ENCODE measurements around the gene FOXP1.
A peak's percentile ranks its signal among the peaks of the same experiment; 100 is the strongest.

Gene FOXP1

GRCh38 chr3:71317749-71318457 is 265.6 kb downstream of the FOXP1 start:
- peak; percentile 55 for DNase-seq

DNA sequence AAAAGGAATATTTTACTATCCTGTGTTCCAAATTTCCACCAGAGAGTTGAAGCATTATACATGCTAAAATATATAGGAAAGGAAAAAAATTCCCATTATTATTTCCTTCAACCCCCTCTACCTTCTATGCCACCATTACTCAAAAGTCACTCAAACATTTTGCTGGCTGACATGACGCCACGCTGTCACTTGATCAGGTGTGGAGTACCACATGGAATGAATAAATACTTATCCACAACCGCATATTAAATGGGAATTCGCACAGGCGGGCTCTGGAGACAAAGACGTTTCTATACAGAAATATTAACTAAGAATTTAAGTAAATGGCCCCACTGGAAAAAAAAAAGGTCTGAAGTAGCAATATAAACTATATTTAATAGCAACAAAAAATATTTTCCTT is 266.4 kb downstream of the FOXP1 start:
- DNase-seq: no peak

- DNase-seq: no peak
Measured at GRCh38 chr3:71316066-71316777, 267.3 kb downstream of the FOXP1 start.

GRCh38 chr3:71315431-71315830 is 268.1 kb downstream of the FOXP1 start:
- DNase-seq: no peak

GRCh38 chr3:71313844-71314243 is 269.7 kb downstream of the FOXP1 start:
- no peak for DNase-seq

DNA sequence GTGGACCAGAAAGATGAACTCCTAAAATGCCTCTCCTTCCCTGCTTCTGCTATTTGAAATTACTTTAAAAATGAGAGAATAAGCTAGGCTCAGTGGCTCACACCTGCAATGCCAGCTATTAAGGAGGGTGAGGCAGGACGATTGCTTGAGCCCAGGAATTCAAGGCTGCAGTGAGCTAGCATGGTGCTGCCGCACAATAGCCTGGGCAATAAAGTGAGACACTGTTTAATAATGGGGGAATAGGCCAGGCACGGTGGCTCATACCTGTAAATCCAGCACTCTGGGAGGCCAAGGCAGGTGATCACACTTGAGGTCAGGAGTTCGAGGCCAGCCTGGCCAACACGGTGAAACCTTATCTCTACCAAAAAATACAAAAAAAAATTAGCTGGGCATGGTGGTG is 271.1 kb downstream of the FOXP1 start:
- DNase-seq: no peak

DNA sequence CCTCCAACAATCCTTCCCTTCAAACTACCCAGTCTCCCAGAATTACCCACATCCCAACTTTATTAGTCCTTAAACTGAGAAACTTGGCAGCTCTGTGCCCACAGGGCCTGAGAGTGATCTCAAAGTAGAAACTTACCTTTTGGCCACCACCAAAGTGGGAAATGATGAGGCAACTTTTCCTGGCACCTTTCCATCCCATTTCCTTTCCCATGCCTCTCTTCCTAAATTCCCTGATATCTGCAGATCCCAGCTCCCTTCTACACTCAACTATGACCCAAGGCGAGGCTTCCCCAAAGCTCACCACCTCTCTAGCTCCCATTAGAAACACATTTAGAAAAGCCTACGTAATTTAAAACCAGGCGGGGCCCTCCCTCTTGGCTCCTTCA is 271.9 kb downstream of the FOXP1 start:
- DNase-seq: peak; percentile 36

DNA sequence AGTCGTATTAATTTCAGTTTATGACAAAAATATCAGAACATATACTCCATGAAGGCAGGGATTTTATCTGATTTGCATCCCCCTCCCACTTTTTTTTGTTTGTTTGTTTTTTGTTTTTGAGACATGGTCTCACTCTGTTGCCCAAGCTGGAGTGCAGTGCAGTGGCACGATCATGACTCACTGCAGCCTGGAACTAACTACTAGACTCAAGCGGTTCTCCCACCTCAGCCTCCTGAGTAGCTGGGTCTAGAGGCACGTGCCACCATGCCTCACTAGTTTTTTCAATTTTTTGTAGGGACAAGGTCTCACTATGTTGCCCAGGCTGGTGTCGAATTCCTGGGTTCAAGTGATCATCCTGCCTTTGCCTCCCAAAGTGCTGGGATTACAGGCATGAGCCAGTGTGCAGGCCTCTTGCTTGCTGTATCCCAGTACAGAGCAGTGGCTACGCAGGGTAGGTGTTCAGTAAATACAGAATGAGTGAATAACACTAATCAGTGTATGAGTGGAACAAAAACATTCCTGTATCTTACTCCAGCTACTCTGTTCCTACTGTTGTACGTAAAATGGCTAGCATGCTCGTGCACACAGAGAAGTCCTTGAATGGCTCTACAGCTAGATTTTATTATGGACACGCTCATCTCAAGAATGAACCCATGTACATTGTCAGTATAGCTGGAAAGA is 272.4 kb downstream of the FOXP1 start:
- peak; percentile 58 for DNase-seq

DNA sequence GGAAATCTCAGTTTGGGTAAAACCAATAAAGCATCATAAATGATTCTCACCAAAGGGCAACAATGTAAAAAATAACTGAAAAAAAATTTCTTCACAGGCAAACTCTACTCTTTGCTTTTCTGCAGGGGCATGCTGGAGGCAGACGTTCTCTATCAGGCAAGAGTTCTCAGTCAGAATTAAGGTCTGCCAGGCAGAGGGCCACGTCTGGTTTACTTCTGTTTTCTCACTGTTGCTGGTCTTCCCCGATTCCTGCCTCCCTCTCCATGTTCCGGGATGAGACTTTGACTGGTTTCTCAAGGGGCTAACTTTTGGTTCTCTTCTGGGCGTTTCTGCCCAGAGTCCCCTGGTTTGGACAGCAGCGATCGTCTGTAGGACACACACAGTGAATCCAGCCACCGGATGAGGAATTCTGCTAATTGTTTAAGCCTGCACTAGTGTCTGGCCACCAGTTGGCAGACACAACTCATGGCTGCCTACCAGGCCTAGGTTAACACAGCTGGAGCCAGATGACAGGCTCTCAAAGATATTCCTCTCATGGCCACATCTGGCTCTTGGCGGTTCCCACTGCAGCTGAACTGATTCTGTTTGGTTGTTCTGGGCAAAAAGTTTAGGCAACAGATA is 273.1 kb downstream of the FOXP1 start:
- peak; percentile 77 for DNase-seq

DNA sequence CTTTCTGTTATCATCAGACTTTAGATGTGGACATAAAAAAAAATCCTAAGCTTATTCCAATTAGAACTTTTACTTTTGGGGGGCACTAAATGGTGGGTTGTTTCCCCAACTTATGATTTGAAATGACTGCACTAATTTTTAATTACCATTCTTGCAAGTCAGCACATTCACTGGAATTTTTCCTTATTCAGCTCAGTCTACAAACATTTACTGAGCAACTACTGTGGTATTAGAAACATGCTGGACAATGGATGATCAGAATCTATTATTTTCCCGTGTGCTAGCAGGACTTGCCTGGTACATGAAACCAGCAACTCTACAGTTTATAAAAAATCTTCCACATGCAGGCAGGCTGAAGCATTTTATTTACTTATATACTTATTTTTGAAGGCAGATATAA is 273.6 kb downstream of the FOXP1 start:
- DNase-seq: peak; percentile 64

DNA sequence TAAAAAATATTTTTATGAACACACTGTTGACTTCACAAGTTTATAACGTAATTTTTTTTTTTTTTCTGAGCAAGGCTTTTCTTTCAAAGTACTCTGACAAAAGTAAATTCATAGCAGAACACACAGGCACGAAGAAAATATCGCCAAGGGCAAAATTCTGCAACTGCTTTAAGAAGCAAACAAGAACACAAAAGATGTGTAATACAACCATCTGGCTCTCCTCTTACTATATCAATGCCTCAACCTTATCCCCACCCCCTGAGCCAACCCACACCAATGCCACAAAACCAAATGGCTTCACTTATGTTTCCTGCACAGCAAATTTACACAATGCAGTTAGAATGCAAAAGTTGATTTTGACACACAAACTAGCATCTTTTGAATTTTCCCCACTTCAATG is 274.2 kb downstream of the FOXP1 start:
- peak; percentile 26 for DNase-seq

DNA sequence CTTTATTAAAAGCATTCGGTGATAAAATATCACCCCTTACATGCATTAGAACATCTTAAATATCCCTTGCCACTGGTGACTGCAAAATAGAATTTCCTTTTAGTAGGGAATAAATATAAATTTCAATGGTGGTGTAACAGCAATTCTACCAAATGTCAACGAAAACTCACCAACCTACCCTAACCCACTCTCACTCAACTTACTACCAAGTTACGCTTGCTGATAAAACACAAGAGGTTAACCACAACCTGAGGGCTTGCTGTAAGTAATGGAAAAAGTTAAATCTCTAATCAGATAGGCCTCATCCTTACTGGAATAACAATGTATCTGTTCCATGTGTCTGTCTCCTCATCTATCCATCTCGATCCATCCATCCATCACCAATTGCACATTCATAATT is 274.7 kb downstream of the FOXP1 start:
- DNase-seq: no peak

DNA sequence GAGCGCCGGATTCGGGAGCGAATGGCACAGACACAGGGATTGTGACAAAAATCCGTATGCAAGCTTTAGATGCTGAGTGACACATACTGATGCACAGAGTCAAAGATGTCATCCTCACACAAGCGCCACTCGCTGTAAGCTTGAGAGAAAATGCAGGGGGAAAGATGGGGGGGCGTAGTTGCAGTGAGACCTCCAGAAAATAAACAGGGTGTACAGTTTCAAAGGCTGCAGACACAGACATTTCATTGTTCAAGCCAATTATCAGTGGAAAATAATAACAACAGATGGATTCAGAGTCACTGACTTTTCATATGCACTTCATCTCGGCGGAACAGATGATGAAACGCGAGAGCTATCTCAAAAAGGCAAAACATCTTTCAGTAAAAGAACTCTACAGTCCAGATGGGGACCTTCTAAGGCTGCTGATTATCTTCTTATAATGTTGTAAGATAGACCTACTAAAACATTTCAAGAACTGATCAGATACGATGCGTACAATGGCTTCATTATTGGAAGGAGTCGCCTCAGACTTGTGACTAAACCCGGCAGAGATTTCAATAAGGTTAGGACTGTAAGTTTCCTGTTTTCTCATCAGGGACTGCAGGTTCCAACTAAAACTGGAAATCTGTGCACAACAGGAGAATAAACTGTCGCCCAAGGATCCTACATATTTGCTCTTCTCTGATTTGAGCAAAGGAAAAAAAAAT is 275.4 kb downstream of the FOXP1 start:
- DNase-seq: peak; percentile 30

GRCh38 chr3:71305231-71306206 is 278.0 kb downstream of the FOXP1 start:
- DNase-seq: peak; percentile 52

DNA sequence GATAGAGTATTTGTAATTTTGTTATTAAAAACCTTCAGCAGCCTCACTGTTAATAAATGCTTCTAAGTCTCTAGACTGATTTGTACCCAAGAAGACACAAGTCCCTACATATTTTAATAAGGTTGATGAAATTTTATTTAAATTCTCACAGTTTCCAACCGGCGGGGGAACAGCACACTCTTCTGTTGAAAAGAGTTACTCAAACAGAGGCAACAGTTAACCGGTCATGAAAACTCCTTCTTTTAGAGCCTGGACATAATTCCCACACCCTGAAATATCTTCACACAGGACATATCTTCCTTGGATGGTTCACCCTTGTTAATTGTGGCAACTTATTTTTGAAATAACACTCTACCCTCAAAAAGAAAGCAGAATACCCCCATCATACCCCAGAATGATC is 278.8 kb downstream of the FOXP1 start:
- peak; percentile 48 for DNase-seq

DNA sequence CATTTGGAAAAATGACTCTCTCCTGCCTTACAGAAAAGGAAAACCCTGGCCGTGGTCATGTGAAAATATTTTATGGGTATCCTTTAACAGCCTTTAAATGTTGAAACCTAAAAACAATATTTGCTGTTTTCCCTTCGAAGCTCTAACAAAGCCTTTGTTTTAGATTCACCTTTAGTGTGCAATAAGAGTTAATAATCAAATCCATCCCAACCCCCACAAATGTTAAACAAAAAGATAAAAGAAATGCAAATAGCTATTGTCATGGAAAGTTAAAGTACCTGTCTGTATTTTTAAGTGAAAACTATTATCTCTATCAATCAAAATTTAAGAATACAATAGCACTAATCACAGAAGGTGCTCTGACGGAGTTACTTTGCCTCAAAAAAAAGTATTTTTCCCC is 279.3 kb downstream of the FOXP1 start:
- no peak for DNase-seq

GRCh38 chr3:71303627-71304200 is 279.8 kb downstream of the FOXP1 start:
- DNase-seq: no peak

DNA sequence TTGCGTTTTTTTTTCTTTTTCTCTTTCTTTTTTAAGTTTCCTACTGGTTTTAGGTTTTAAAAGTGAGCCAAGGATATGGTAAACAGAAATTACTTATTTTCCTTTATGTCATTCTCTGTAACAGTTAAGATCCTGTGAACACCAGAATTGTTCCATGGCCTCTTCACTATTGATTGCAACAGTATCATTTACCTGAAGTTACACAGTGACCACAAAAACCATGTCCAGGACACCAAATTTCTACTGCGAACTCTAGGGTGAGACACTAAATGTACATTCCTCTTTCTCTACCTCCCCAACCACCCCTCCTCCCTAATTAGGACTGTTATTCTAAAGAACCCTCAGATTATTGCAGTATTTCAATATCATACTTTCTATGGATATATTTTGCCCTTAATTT is 280.9 kb downstream of the FOXP1 start:
- no peak for DNase-seq

DNA sequence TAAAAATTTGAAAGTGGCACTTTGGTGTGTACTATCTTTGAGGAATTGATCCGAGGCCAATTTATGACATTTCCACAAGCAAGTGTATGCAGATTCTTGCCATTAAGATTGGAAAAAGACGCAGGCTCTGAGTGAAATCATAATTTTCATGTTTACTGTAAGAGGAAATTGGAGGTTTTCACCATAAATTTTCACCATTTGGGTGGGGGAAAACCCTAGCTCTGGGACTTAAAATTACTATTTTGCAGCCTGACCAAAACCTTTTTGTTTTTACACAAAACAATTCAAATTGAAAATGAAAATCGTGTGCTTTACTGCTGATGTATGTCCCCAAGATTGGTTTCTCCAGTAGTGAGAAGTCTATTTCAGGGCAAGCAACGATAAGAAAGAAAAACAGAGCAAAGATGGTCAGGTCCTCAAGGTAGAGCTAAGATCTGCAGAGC is 282.6 kb downstream of the FOXP1 start:
- no peak for DNase-seq

GRCh38 chr3:71299160-71299559 is 284.4 kb downstream of the FOXP1 start:
- DNase-seq: no peak

DNA sequence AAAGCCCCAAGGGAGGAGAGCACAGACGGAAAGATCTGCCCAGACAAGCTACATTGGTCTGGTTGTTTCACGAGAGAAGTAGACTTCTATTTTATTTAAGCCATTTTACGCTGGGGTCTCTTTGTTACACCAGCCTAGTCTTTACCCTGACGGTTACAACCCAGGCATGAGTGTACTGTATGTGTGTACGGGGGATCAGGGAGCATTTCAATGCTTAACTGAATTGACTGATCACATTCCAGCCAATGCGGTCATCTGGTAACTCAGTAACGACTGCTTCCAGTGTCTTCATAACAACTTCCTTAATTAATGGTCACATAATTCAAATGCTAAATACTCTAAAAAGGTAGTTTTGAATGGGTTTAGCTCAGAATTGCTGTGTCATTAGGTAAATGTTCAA is 288.6 kb downstream of the FOXP1 start:
- DNase-seq: no peak
